Hepatocyte (in vitro differentiated cells): ENCODE data around the gene AFAP1.

Experiments
- CTCF ChIP-seq: fragments of 200-600 bp; sonication (generic); IDR thresholded peaks from 2 replicates; pipeline ENCODE4 v1.5.1; 2016; ENCODE audit warnings: antibody characterized with exemption, mild to moderate bottlenecking; ENCODE audit not compliant: poor library complexity
- EZH2 ChIP-seq: fragments of 200-600 bp; sonication (generic); IDR thresholded peaks from 2 replicates; pipeline ENCODE4 v1.6.1; 2016; ENCODE audit warnings: antibody characterized with exemption, mild to moderate bottlenecking, borderline replicate concordance

- no peak for TF ChIP-seq EZH2
- TF ChIP-seq CTCF, result no peak
Measured at GRCh38 chr4:7960017-7960789, 20.5 kb upstream of the AFAP1 start.
